ENCODE data around the gene PLEKHH2.
"Not testable (repeated sequence)": the region's sequence is repeated elsewhere in the genome, so short reads cannot be mapped to it uniquely, and the experiment has no call there.

Gene PLEKHH2

DNA sequence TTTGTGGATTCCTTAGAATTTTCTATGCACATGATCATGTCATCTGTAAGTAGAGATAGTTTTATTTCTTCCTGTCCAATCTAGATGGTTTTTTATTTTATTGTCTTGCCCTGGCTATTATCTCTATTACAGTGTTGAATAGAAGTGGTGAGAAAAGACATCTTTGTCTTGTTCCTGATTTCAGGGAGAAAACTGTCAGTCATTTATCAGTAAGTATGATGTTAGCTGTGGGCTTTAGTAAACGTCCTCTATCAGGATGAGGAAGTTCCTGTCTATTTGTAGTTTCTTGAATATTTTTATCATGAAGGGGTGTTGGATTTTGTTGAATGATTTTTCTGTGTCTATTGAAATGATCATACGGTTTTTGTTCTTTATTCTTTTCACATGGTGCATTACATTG is 5.3 kb downstream of the PLEKHH2 start:
- no peak for DNase-seq

DNA sequence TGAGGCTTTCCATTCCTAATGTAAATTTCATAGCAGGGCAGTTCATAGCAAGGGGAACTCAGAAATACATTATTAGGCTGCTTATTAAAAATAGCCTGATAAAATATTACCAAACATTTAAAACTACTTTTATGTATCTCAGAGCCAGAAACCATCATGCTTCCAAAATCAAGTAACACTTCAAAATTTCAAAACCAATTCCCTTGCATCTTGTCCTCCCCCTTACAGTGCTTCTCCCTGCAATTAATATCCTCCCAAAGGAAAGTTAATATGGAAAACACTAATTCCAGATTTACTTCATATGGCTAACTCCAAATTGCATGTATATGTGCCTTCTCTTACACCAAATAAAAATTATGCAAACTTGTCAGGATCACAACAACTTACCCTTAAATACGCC is 6.6 kb downstream of the PLEKHH2 start:
- no peak for DNase-seq

- DNase-seq = peak; percentile 42
Observed at GRCh38 chr2:43648994-43649701, 12.1 kb downstream of the PLEKHH2 start.

GRCh38 chr2:43653506-43653905 is 16.4 kb downstream of the PLEKHH2 start:
- DNase-seq = no peak

DNA sequence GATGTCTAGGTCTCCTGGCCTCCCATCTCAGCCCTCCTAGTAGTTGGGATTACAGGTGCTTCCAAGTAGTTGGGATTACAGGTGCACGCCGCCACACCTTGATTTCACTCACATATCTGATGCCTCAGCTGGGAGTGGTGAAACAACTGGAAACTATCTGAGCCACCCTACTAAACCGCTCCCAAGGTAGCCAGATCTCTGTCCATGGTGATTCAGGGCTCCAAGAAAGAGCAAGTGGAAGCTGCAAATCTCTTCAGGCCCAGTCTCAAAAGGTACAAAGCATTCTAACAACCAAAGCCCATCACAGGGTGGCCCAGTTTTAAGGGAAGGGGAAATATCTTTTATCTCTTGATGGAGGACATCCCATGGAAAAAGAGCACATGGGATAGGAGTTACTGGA is 20.2 kb downstream of the PLEKHH2 start:
- DNase-seq = no peak

DNA sequence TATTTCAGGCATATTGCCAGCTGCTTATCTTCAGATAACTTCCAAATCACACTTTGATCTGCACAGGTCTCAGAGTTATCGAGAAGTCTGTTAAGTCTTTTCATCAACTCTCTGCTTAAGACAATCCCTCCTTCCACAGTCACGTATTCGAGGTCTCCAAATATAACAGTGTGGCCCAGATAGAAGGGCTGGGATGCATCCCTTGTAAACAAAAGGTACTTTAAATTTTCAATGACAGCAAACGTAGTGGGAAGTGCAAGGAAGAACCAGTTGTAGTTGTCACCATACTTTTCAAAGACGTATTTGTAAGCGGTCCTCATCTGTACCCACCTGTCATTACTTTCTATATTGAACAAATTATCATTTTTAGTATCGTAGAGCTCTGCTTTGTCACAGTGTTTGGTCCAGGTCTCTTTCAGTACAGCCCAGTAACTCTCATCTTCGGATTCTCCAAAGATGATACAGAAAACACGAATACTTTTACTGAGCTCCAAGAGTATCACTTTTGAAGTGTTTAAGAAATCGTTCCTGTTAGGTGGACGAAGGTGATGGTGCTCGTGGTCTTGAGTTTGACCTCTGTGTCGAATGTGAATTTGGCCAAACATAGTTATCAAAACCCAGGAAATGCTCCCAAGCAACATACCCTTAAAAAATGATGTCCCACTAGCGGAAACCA is 38.7 kb downstream of the PLEKHH2 start:
- no peak for DNase-seq

GRCh38 chr2:43676322-43677050 is 39.4 kb downstream of the PLEKHH2 start, which contains the start of gene C1GALT1C1L:
Gene C1GALT1C1L, minus strand, starts transcription at chr2:43676429. Its CDS starts 107 bp downstream, at chr2:43676322.
- DNase-seq = peak; percentile 62

DNA sequence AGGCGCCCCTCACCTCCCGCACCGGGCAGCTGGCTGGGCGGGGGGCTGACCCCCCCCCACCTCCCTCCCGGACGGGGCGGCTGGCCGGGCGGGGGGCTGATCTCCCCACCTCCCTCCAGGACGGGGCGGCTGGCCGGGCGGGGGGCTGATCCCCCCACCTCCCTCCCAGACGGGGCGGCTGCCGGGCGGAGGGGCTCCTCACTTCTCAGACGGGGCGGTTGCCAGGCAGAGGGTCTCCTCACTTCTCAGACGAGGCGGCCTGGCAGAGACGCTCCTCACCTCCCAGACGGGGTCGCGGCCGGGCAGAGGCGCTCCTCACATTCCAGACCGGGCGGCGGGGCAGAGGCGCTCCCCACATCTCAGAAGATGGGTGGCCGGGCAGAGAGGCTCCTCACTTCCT is 40.7 kb downstream of the PLEKHH2 start:
- DNase-seq = not testable (repeated sequence)

- DNase-seq = no peak
Observed at GRCh38 chr2:43685357-43685756, 48.3 kb downstream of the PLEKHH2 start.

GRCh38 chr2:43689999-43690398 is 52.9 kb downstream of the PLEKHH2 start:
- no peak for DNase-seq

DNA sequence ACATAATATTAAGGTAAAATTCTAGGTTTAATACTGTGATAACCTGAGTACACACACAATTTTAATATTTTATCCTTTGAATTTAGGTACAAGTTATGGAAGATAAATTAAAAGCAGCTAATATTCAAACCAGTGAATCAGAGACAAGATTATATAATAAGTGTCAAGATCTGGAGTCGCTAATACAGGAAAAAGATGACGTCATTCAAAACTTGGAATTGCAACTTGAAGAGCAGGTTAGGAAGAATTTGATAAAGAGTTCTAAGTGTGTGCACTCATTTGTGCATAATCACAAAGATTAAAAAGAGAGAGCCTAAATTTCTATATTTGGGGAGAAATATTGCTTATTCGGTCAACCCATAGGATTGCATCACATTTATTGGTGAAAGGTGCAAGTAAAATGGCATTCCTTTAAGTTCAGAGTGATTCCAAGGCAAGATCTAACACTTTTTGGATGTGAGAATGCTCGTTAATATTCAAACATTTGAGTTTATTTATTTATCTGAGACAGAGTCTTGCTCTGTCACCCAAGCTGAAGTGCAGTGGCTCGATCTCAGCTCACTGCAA is 55.5 kb downstream of the PLEKHH2 start:
- DNase-seq = no peak

DNA sequence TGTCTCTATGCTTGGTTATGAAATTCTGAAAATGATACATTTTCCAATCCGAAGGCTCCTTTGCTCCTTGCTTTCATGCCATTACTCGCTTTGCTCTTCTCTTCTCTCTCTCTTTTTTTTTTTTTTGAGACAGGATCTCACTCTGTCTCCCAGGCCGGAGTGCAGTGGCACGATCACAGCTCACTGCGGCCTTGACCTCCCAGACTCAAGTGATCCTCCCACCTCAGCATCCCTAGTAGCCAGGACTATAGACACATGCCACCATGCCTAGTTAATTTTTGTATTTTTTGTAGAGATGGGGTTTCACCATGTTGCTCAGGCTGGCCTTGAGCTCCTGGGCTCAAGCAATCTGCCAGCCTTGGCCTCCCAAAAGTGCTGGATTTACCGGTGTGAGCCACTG is 61.1 kb downstream of the PLEKHH2 start:
- not testable (repeated sequence) for DNase-seq

DNA sequence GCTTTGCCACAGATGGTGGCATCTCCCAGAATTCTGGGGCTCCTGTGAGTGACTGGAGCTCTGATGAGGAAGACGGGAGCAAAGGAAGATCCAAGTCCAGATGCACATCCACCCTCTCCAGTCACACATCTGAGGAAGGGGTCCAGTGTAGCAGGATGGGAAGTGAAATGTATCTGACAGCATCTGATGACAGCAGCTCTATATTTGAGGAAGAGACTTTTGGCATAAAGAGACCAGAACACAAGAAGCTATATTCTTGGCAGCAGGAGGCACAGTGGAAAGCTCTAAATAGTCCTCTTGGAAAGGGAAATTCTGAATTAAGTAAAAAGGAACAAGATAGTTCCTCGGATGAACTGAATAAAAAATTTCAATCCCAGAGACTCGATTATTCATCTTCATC is 62.7 kb downstream of the PLEKHH2 start:
- DNase-seq = no peak

- DNase-seq = no peak
Observed at GRCh38 chr2:43701111-43701510, 64.1 kb downstream of the PLEKHH2 start.

GRCh38 chr2:43707255-43708015 is 70.4 kb downstream of the PLEKHH2 start:
- peak; percentile 51 for DNase-seq

- DNase-seq = no peak
Observed at GRCh38 chr2:43708178-43708577, 71.1 kb downstream of the PLEKHH2 start.

DNA sequence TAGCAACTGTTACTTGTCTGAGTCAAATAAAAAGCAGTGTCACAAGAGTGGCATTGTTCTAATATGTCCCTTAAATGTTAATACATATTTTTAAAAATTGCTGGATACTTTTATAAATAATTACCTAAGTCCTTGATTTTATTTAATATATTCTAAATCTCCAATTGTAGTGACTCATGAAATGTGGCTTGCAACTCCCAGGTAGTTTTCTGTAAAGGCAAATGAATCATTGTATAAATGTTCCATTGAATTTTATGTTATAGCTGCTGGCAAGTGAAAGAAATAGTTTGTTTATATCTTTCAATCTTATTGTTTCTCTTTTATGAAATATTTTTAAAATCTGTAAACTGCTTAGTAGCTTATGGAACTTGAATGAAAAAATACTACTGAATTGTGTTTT is 71.8 kb downstream of the PLEKHH2 start:
- DNase-seq = peak; percentile 3

DNA sequence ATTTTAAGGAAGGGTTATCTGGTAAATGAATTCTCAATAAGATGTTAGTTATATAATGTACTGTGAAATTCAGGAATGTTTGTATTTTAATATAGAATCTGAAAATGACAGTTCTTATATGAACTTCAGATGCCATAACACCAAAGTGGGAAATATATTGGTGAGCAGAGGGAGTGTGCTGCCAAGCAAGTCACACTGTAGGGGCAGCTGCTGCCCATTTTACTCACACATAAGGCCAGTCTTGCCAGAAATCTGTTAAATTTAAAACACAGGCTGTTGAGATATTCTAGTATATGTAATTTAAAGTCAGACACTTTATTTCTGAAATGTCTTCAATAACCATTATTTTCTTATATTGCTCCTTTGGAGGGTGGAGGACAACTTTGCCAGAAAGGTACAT is 73.8 kb downstream of the PLEKHH2 start:
- DNase-seq = no peak

- peak; percentile 58 for DNase-seq
Observed at GRCh38 chr2:43714164-43714563, 77.1 kb downstream of the PLEKHH2 start.

DNA sequence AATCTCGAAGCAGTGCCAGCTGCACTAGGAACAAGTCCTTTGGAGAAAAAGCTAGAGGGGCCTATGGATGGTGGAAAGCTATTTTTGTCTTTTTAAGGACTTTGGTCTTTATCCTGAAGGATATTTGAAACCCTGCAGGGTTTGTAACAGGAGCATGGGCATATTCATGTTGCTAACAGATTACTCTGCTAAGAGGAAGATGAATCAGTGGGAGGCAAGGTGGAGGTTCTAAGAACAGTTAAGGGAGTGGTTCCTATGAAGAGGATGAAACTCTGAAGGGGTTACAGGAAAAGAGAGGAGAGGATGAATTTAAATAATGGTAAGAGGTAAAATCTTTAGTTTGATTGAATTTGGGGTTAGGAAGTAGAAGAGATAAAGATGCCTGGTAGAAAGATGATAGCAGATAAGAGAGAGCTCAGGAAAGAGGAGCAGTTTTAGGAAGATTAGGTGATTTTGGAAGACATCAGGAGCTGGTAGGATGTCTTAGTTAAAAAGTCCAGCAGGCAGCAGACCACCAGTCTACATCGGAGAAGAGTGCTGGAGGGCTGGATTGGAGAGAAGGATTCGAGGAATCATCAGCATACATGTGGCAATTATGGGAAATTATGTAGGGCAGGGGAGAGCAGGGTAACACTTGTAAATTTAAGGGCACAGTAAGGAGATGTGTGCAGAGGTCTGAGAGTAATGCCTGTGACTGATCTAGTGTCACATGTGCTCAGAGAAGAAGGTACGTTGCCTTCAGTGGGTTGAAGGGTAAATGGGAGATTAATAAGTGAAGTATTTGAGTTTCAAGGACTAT is 78.4 kb downstream of the PLEKHH2 start:
- DNase-seq = no peak

GRCh38 chr2:43717322-43717721 is 80.3 kb downstream of the PLEKHH2 start:
- no peak for DNase-seq

Data from fibroblast of skin of right quadriceps (primary cell).